ENCODE data around the gene PCBD1. TPM values are rescaled to one million over a fixed set of nuclear protein-coding genes. Genes with fewer than 3 reads are reported as not detected.

Gene PCBD1
- total RNA-seq, 1 experiment from 2014 or later = 163 TPM

DNA sequence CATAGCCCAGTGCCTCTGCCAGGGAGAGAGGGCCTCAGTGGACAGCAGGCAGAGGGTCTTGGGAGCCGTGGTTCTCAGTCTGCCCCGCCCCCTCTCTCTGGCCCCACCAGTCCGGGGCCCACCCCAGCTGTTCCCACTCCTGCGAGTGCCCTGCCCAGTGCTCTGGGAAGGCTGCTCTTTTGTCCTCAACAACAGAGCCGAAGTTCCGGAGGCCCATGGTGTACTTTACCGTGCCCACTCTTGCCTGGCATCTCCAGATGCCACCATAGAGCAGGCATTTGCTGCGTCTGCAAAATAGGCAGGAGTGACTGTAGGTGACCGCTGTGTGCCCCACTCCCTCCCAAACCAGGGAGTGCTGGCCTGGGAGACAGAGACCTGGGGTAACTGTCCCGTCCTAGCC lies 29.3 kb upstream of the PCBD1 start:
- BruUV-seq (replicated peaks) = no TSS peak
- RAD21 ChIA-PET (ENCODE audit: low non-redundant PET in 1 of 2, low total read pairs in 2 of 2, uncharacterized antibody in 2 of 2, unreplicated experiment in 2 of 2) = interaction anchor here in 1 of 2 experiments (1.0 kb wide), 1 partner anchor 169 kb away, joined by 3 read pairs; no protein-coding TSS in a partner anchor
- H3K27me3 ChIP-seq (ENCODE audit: insufficient read depth, low read length) = peaks cover 4% of the 10 kb centered on the region; the same call in 1 of the 2 replicates

DNA sequence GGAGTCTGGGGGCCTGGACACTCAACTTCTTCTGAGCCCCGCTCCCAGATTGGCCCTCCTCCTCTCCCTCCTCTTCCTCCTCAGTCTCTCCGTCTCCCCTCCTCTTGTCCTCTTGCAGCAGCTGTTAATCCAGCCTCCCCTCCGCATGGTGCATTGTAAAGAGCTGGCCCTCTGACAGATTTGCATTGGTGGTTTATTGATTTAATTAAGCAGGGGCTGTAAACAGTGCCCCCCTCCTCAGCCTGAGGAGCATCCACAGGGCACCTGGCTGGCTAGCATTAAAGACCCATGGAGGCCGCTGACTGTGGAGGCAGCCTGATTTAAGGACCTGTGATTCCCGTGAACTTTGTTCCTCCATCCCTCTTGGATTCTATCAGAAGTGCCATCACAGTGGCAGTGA lies 28.9 kb upstream of the PCBD1 start:
- CTCF ChIA-PET = interaction anchor here (1.6 kb wide), 1 partner anchor 14 kb away, joined by 3 read pairs; no protein-coding TSS in a partner anchor
- H3K27me3 ChIP-seq (ENCODE audit: insufficient read depth, low read length) = peaks cover 4% of the 10 kb centered on the region; the same call in 1 of the 2 replicates
- no peak for TF ChIP-seq EZH2phosphoT487 (IDR thresholded peaks at IDR 0.05; ENCODE audit: borderline replicate concordance)
- TF ChIP-seq SP1 (IDR thresholded peaks at IDR 0.05; ENCODE audit: low read depth) = no peak
- TF ChIP-seq POLR2AphosphoS5 (IDR thresholded peaks at IDR 0.05; ENCODE audit: low read depth, low read length) = no peak
- TF ChIP-seq ZNF274 (IDR thresholded peaks at IDR 0.05; ENCODE audit: low read depth, low read length) = no peak
- TF ChIP-seq POLR2A (IDR thresholded peaks at IDR 0.05; ENCODE audit: borderline replicate concordance, extremely low read depth, insufficient read depth, insufficient read length) = no peak
- TF ChIP-seq CEBPB (IDR thresholded peaks at IDR 0.05; ENCODE audit: low read depth) = no peak
- TF ChIP-seq, protein P1, sequence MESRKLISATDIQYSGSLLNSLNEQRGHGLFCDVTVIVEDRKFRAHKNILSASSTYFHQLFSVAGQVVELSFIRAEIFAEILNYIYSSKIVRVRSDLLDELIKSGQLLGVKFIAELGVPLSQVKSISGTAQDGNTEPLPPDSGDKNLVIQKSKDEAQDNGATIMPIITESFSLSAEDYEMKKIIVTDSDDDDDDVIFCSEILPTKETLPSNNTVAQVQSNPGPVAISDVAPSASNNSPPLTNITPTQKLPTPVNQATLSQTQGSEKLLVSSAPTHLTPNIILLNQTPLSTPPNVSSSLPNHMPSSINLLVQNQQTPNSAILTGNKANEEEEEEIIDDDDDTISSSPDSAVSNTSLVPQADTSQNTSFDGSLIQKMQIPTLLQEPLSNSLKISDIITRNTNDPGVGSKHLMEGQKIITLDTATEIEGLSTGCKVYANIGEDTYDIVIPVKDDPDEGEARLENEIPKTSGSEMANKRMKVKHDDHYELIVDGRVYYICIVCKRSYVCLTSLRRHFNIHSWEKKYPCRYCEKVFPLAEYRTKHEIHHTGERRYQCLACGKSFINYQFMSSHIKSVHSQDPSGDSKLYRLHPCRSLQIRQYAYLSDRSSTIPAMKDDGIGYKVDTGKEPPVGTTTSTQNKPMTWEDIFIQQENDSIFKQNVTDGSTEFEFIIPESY (IDR thresholded peaks at IDR 0.05; ENCODE audit: extremely low read depth, insufficient replicate concordance, low read length) = no peak
- TF ChIP-seq, protein P2, sequence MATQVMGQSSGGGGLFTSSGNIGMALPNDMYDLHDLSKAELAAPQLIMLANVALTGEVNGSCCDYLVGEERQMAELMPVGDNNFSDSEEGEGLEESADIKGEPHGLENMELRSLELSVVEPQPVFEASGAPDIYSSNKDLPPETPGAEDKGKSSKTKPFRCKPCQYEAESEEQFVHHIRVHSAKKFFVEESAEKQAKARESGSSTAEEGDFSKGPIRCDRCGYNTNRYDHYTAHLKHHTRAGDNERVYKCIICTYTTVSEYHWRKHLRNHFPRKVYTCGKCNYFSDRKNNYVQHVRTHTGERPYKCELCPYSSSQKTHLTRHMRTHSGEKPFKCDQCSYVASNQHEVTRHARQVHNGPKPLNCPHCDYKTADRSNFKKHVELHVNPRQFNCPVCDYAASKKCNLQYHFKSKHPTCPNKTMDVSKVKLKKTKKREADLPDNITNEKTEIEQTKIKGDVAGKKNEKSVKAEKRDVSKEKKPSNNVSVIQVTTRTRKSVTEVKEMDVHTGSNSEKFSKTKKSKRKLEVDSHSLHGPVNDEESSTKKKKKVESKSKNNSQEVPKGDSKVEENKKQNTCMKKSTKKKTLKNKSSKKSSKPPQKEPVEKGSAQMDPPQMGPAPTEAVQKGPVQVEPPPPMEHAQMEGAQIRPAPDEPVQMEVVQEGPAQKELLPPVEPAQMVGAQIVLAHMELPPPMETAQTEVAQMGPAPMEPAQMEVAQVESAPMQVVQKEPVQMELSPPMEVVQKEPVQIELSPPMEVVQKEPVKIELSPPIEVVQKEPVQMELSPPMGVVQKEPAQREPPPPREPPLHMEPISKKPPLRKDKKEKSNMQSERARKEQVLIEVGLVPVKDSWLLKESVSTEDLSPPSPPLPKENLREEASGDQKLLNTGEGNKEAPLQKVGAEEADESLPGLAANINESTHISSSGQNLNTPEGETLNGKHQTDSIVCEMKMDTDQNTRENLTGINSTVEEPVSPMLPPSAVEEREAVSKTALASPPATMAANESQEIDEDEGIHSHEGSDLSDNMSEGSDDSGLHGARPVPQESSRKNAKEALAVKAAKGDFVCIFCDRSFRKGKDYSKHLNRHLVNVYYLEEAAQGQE (IDR thresholded peaks at IDR 0.05; ENCODE audit: low read depth) = no peak
- TF ChIP-seq EZH2 (IDR thresholded peaks at IDR 0.05) = no peak

More for the DNA sequence above, 29.3 kb upstream of the PCBD1 start:
- no peaks in the 10 kb centered on the region for H3K79me2 ChIP-seq (ENCODE audit: insufficient read depth, low read length)
- ATAC-seq (no peak), DNase-seq (ENCODE audit: low read depth, low spot score) (no peak)
- no peak overlapping the region for H3K4me3 ChIP-seq (replicated peaks in 1 of 2; ENCODE audit: low read depth in 1 of 2, low read length in 2 of 2)
- TF ChIP-seq SIN3A (IDR thresholded peaks at IDR 0.05; ENCODE audit: low read depth) = no peak
- TF ChIP-seq, protein P1 (IDR thresholded peaks at IDR 0.05; ENCODE audit: extremely low read depth, insufficient replicate concordance, low read length) = no peak
- POLR2A ChIA-PET = no interaction called here
- no peak overlapping the region for H3K27ac ChIP-seq (ENCODE audit: low read depth, low read length)
- H2AFZ ChIP-seq (ENCODE audit: low read depth, low read length, poor library complexity, severe bottlenecking) = no peak overlapping the region
- no peak overlapping the region for H3K9ac ChIP-seq (ENCODE audit: low read length)
- CTCF ChIA-PET = interaction anchor here (1.6 kb wide), 1 partner anchor 15 kb away, joined by 3 read pairs; no protein-coding TSS in a partner anchor
- intact Hi-C loops (cut with micrococcal nuclease) = no loop called here
- H4K20me1 ChIP-seq (ENCODE audit: insufficient read depth) = no peaks in the 10 kb centered on the region
- no peaks in the 10 kb centered on the region for H3K9me2 ChIP-seq (ENCODE audit: insufficient read depth)
- H3K36me3 ChIP-seq (ENCODE audit: control insufficient read depth in 1 of 2, insufficient read depth in 2 of 2, low read length in 2 of 2) = no peaks in the 10 kb centered on the region
- H3K9me3 ChIP-seq (ENCODE audit: control insufficient read depth in 1 of 2, insufficient read depth in 1 of 2, low read depth in 1 of 2, low read length in 2 of 2) = no peaks in the 10 kb centered on the region
- no peak overlapping the region for H3K4me2 ChIP-seq (ENCODE audit: low read length)
- H3K4me1 ChIP-seq (ENCODE audit: control insufficient read depth in 1 of 2, insufficient read depth in 2 of 2, low read length in 2 of 2) = peaks cover 6% of the 10 kb centered on the region in 2 experiments; a peak in 3 of 4 replicates

More for the DNA sequence above, 28.9 kb upstream of the PCBD1 start:
- intact Hi-C loops (cut with micrococcal nuclease) = no loop called here
- Histone ChIP-seq H3K4me3 (replicated peaks in 1 of 2; ENCODE audit: low read depth in 1 of 2, low read length in 2 of 2) (no peak overlapping the region), H3K4me2 (ENCODE audit: low read length) (no peak overlapping the region), H3K9me2 (ENCODE audit: insufficient read depth) (no peaks in the 10 kb centered on the region), H3K79me2 (ENCODE audit: insufficient read depth, low read length) (no peaks in the 10 kb centered on the region), H3K27ac (ENCODE audit: low read depth, low read length) (no peak overlapping the region), H2AFZ (ENCODE audit: low read depth, low read length, poor library complexity, severe bottlenecking) (no peak overlapping the region), H3K4me1 (ENCODE audit: control insufficient read depth in 1 of 2, insufficient read depth in 2 of 2, low read length in 2 of 2) (peaks cover 6% of the 10 kb centered on the region in 2 experiments; a peak in 3 of 4 replicates), H3K36me3 (ENCODE audit: control insufficient read depth in 1 of 2, insufficient read depth in 2 of 2, low read length in 2 of 2) (no peaks in the 10 kb centered on the region), H3K9me3 (ENCODE audit: control insufficient read depth in 1 of 2, insufficient read depth in 1 of 2, low read depth in 1 of 2, low read length in 2 of 2) (no peaks in the 10 kb centered on the region), H3K9ac (ENCODE audit: low read length) (no peak overlapping the region), H4K20me1 (ENCODE audit: insufficient read depth) (no peaks in the 10 kb centered on the region)
- ChIA-PET RAD21 (ENCODE audit: low non-redundant PET in 1 of 2, low total read pairs in 2 of 2, uncharacterized antibody in 2 of 2, unreplicated experiment in 2 of 2) (interaction anchor here in 1 of 2 experiments (1.0 kb wide), 1 partner anchor 169 kb away, joined by 3 read pairs; no protein-coding TSS in a partner anchor), POLR2A (no interaction called here)
- ATAC-seq = no peak
- no peak for DNase-seq (ENCODE audit: low read depth, low spot score)
- no TSS peak for BruUV-seq (replicated peaks)
